Measurements from ENCODE around the gene LY86. TPM values are rescaled to one million over a fixed set of nuclear protein-coding genes. Genes with fewer than 3 reads are reported as not detected.

Gene LY86
- total and polyA plus RNA-seq, 9 of the 15 experiments (the other 6 are each of a cell fraction or from before 2014, with no cell fraction given) = 0.08 to 0.20 TPM; not detected in 7

- TF ChIP-seq FOXK2 (conservative IDR thresholded peaks at IDR 0.05 in 1 of 2, IDR thresholded peaks at IDR 0.05 in 1 of 2; ENCODE audit: low read depth in 2 of 2) = peak; percentile 49 to 51; a peak in 1 of 4 replicates
- TF ChIP-seq FOXK1 (CRISPR knock-in tag; IDR thresholded peaks at IDR 0.05; ENCODE audit: borderline replicate concordance) = no peak
- TF ChIP-seq ZNF740 (CRISPR knock-in tag; IDR thresholded peaks at IDR 0.05) = no peak
- no peak for TF ChIP-seq ZNF740 (tag; IDR thresholded peaks at IDR 0.05)
- no peak for TF ChIP-seq SMAD2 (IDR thresholded peaks at IDR 0.05; ENCODE audit: low read depth, low read length)
- TF ChIP-seq VEZF1 (CRISPR knock-in tag; IDR thresholded peaks at IDR 0.05) = no peak
- no peak for TF ChIP-seq ATF2 (CRISPR knock-in tag; IDR thresholded peaks at IDR 0.05)
- no peak for TF ChIP-seq CXXC5 (CRISPR knock-in tag; IDR thresholded peaks at IDR 0.05)
- TF ChIP-seq ZBTB2 (IDR thresholded peaks at IDR 0.05) = no peak
- TF ChIP-seq ZNF174 (CRISPR knock-in tag; IDR thresholded peaks at IDR 0.05) = no peak
- TF ChIP-seq THRAP3 (IDR thresholded peaks at IDR 0.05; ENCODE audit: borderline replicate concordance) = no peak
- 0 out of 4 replicates have a peak, but pooled peaks of 1 of the 2 experiments have one; percentile 52 for TF ChIP-seq MCM7 (IDR thresholded peaks at IDR 0.05)
- TF ChIP-seq CREB1 (IDR thresholded peaks at IDR 0.05) = no peak
- no peak for TF ChIP-seq CREB1 (CRISPR knock-in tag; IDR thresholded peaks at IDR 0.05)
- TF ChIP-seq CHD4 (IDR thresholded peaks at IDR 0.05; ENCODE audit: insufficient read depth, insufficient replicate concordance, low read depth, low read length, poor library complexity, severe bottlenecking) = peak; percentile 37
- TF ChIP-seq RFX1 (IDR thresholded peaks at IDR 0.05) = peak; percentile 87
- TF ChIP-seq BCLAF1 (IDR thresholded peaks at IDR 0.05; ENCODE audit: borderline replicate concordance in 1 of 2, control insufficient read depth in 1 of 2, low read depth in 2 of 2, low read length in 1 of 2) = no peak
These were observed 111.3 kb downstream of the LY86 start (continued) for GRCh38 chr6:6699741-6700367.
